Thyroid gland (tissue), 4 donors: ENCODE data around the gene TECPR2. TPM values are rescaled to one million over a fixed set of nuclear protein-coding genes. Genes with fewer than 3 reads are reported as not detected.

Source experiments
- DNase-seq, 2 donors: peaks; one replicate each; pipeline ENCODE4 v3.0.0-alpha.2; 2019
- H3K27ac ChIP-seq, 3 donors: fragments of 200-600 bp; sonication (generic); 1 replicate in 2 of 3; 2 replicates in 1 of 3; pipeline ENCODE4 v1.5.1; 2016 to 2019; ENCODE audit warnings: mild to moderate bottlenecking in 1 of 3, moderate library complexity in 1 of 3
- H3K27me3 ChIP-seq: fragments of 200-600 bp; sonication (generic); one replicate; pipeline ENCODE4 v1.5.1; 2019
- H3K36me3 ChIP-seq, 2 donors: fragments of 200-600 bp; sonication (generic); one replicate each; pipeline ENCODE4 v1.5.1; 2016 to 2019
- H3K4me1 ChIP-seq, 2 donors: fragments of 200-600 bp; sonication (generic); one replicate each; pipeline ENCODE4 v1.5.1; 2017 to 2019
- H3K4me3 ChIP-seq, 3 donors: fragments of 200-600 bp; sonication (generic); replicated peaks in 1 of 3; 1 replicate in 2 of 3; 2 replicates in 1 of 3; pipeline ENCODE4 v1.5.1; 2016; ENCODE audit warnings: mild to moderate bottlenecking in 1 of 3
- H3K9me3 ChIP-seq: fragments of 200-600 bp; sonication (generic); one replicate; pipeline ENCODE4 v1.5.1; 2017
- CTCF ChIP-seq, 6 experiments: fragments of 200-600 bp in 3 of 6; fragments of 450-650 bp in 3 of 6; sonication (generic) in 3 of 6; IDR thresholded peaks; one replicate each; pipeline ENCODE4 v1.5.1; 2016 to 2019; ENCODE audit warnings: antibody characterized with exemption in 6 of 6, mild to moderate bottlenecking in 2 of 6, inconsistent platforms in 1 of 6, moderate library complexity in 1 of 6
- POLR2A ChIP-seq, 2 donors: fragments of 450-650 bp; IDR thresholded peaks; one replicate each; pipeline ENCODE4 v1.6.1; 2017; ENCODE audit warnings: antibody characterized with exemption in 2 of 2, mild to moderate bottlenecking in 2 of 2, moderate library complexity in 1 of 2
- WGBS, 2 donors: methylation state at CpG; one replicate each; pipeline ENCODE4 v1.1.5; 2017; 5-methylcytosine and 5-hydroxymethylcytosine counted together
- intact Hi-C: fragments of 100-400 bp; cut with DNase I; formaldehyde crosslinking; loops from one replicate; pipeline ENCODE4 v1.15.1; 2023
- total RNA-seq, 4 donors: library from RNA; depleted of rRNA; stranded (reverse); fragments of >200 nt; gene quantifications; one replicate each; pipeline ENCODE4 v1.2.3, GENCODE V29; 2016

Gene TECPR2
- total RNA-seq, 4 donors from 2014 or later = 11.8 to 23.8 (median 19.0) TPM

- H3K4me3 ChIP-seq = no peak overlapping the region
- H3K9me3 ChIP-seq = no peaks in the 10 kb centered on the region
- TF ChIP-seq POLR2A (IDR thresholded peaks at IDR 0.05) = no peak
- TF ChIP-seq CTCF (IDR thresholded peaks at IDR 0.05) = no peak
- no peak overlapping the region for H3K27ac ChIP-seq
- DNase-seq = no peak
- no peaks in the 10 kb centered on the region for H3K27me3 ChIP-seq
- intact Hi-C loops = no loop called here
- 93 to 95% methylated on average over 7 of the region's 7 CpGs for WGBS, 2 donors
- peaks cover 38 to 52% of the 10 kb centered on the region in 2 donors for H3K36me3 ChIP-seq
- H3K4me1 ChIP-seq = no peaks in the 10 kb centered on the region
These were observed 82.3 kb downstream of the TECPR2 start for GRCh38 chr14:102445066-102445465.

- Histone ChIP-seq H3K27ac (no peak overlapping the region), H3K36me3 (peaks cover 43 to 53% of the 10 kb centered on the region in 2 donors), H3K4me1 (no peaks in the 10 kb centered on the region), H3K4me3 (no peak overlapping the region), H3K27me3 (no peaks in the 10 kb centered on the region), H3K9me3 (no peaks in the 10 kb centered on the region)
- 96 to 97% methylated on average over 15 of the region's 15 CpGs for WGBS, 2 donors
- no peak for DNase-seq
- intact Hi-C loops = no loop called here
- TF ChIP-seq CTCF (IDR thresholded peaks at IDR 0.05) (no peak), POLR2A (IDR thresholded peaks at IDR 0.05) (no peak)
These were observed 82.9 kb downstream of the TECPR2 start for GRCh38 chr14:102445641-102446040.

GRCh38 chr14:102450206-102451063, 87.7 kb downstream of the TECPR2 start:
- peaks cover 36 to 50% of the 10 kb centered on the region in 2 donors for H3K36me3 ChIP-seq

GRCh38 chr14:102451064-102451352, 88.3 kb downstream of the TECPR2 start:
- Histone ChIP-seq H3K4me1 (no peaks in the 10 kb centered on the region), H3K27ac (no peak overlapping the region), H3K36me3 (peaks cover 30 to 46% of the 10 kb centered on the region in 2 donors), H3K9me3 (no peaks in the 10 kb centered on the region), H3K4me3 (no peak overlapping the region), H3K27me3 (no peaks in the 10 kb centered on the region)
- intact Hi-C loops = no loop called here
- TF ChIP-seq CTCF (IDR thresholded peaks at IDR 0.05) (no peak), POLR2A (IDR thresholded peaks at IDR 0.05) (no peak)
- no peak for DNase-seq
- WGBS, 2 donors = 93 to 95% methylated on average over 9 to 10 of the region's 10 CpGs

More at GRCh38 chr14:102450206-102451063, 87.7 kb downstream of the TECPR2 start:
- H3K9me3 ChIP-seq = no peaks in the 10 kb centered on the region
- TF ChIP-seq CTCF (IDR thresholded peaks at IDR 0.05) (no peak), POLR2A (IDR thresholded peaks at IDR 0.05) (no peak)
- H3K4me1 ChIP-seq = no peaks in the 10 kb centered on the region
- H3K27me3 ChIP-seq = no peaks in the 10 kb centered on the region
- WGBS, 2 donors = 88 to 94% methylated on average over 16 to 17 of the region's 17 CpGs
- no peak overlapping the region for H3K4me3 ChIP-seq
- intact Hi-C loops = no loop called here
- no peak overlapping the region for H3K27ac ChIP-seq
- DNase-seq = no peak

- no peak overlapping the region for H3K4me3 ChIP-seq
- peaks cover 27 to 42% of the 10 kb centered on the region in 2 donors for H3K36me3 ChIP-seq
- H3K27me3 ChIP-seq = no peaks in the 10 kb centered on the region
- no peak for TF ChIP-seq CTCF (IDR thresholded peaks at IDR 0.05)
- TF ChIP-seq POLR2A (IDR thresholded peaks at IDR 0.05) = no peak
- no peak overlapping the region for H3K27ac ChIP-seq
- H3K9me3 ChIP-seq = no peaks in the 10 kb centered on the region
- H3K4me1 ChIP-seq = no peaks in the 10 kb centered on the region
- intact Hi-C loops = no loop called here
- WGBS, 2 donors = 98 to 100% methylated on average over 2 to 18 of the region's 24 CpGs
- DNase-seq = no peak
These were observed 89.6 kb downstream of the TECPR2 start for GRCh38 chr14:102452302-102452701.
